ENCODE data around the gene ABL1. TPM values are rescaled to one million over a fixed set of nuclear protein-coding genes. Genes with fewer than 3 reads are reported as not detected.

ABL1 gene
- total RNA-seq, 6 experiments from 2014 or later = 56.0 to 63.5 (median 62.8) TPM

GRCh38 chr9:130921300-130921988 lies 86.4 kb downstream of the ABL1 start:
- H3K4me3 Mint-ChIP-seq = no peak overlapping the region
- DNase-seq = no peak
- no peaks in the 10 kb centered on the region; the same call in 1 of the 2 replicates for H3K4me1 Mint-ChIP-seq (ENCODE audit: low read depth)
- peaks cover 29% of the 10 kb centered on the region for H3K27me3 Mint-ChIP-seq (ENCODE audit: insufficient read depth)
- H3K36me3 Mint-ChIP-seq (ENCODE audit: low read depth) = no peaks in the 10 kb centered on the region
- H3K27ac Mint-ChIP-seq = no peak overlapping the region
- H3K9me3 Mint-ChIP-seq = no peaks in the 10 kb centered on the region
- no peak for TF ChIP-seq CTCF (IDR thresholded peaks at IDR 0.05)

GRCh38 chr9:130921989-130922892 lies 87.2 kb downstream of the ABL1 start:
- Mint-ChIP-seq H3K27ac (no peak overlapping the region), H3K36me3 (ENCODE audit: low read depth) (no peaks in the 10 kb centered on the region), H3K9me3 (no peaks in the 10 kb centered on the region), H3K4me3 (no peak overlapping the region), H3K27me3 (ENCODE audit: insufficient read depth) (peaks cover 27% of the 10 kb centered on the region), H3K4me1 (ENCODE audit: low read depth) (no peaks in the 10 kb centered on the region; the same call in none of the 2 replicates)
- TF ChIP-seq CTCF (IDR thresholded peaks at IDR 0.05) = no peak
- DNase-seq = no peak

DNA sequence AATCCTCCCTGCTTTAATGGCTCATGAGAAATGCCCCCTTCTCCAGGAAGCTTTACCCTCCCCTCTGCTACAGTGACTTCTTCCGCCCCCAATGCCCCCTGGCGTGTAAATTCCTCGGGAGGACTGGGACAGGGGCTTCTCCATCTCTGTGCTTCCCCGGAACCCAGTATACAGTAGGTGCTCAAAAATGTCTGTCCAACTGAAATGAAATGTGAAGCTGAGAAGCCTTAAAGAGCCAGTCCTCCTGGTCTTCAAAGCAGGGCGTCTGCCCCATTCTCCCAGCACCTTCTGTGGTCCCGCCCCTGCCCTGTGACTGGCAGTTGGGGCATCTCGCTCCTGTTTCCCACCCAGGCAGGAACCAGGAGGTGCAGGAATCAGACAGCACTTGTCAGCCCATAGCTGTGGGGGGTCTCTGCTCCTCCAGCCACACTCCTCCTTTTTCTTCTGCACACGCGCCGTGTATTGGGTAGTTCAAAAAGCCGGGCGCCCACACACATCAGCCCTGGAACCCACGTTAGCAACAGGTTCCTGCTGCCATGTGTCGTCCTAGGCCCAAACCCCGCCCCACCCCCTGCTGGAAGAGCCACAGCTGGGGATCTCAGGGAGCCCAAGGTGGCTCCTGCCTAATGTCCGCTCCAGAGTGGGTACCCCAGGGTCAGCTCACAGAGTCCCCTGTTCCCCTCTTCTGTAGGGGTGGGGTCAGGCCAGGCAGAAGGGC lies 88.0 kb downstream of the ABL1 start:
- H3K4me1 Mint-ChIP-seq (ENCODE audit: low read depth) = peaks cover 5% of the 10 kb centered on the region
- H3K27me3 Mint-ChIP-seq (ENCODE audit: insufficient read depth) = peaks cover 27% of the 10 kb centered on the region
- H3K4me3 Mint-ChIP-seq = no peak overlapping the region
- H3K27ac Mint-ChIP-seq = no peak overlapping the region
- H3K36me3 Mint-ChIP-seq (ENCODE audit: low read depth) = no peaks in the 10 kb centered on the region
- no peak for DNase-seq
- H3K9me3 Mint-ChIP-seq = no peaks in the 10 kb centered on the region
- TF ChIP-seq CTCF (IDR thresholded peaks at IDR 0.05) = no peak

DNA sequence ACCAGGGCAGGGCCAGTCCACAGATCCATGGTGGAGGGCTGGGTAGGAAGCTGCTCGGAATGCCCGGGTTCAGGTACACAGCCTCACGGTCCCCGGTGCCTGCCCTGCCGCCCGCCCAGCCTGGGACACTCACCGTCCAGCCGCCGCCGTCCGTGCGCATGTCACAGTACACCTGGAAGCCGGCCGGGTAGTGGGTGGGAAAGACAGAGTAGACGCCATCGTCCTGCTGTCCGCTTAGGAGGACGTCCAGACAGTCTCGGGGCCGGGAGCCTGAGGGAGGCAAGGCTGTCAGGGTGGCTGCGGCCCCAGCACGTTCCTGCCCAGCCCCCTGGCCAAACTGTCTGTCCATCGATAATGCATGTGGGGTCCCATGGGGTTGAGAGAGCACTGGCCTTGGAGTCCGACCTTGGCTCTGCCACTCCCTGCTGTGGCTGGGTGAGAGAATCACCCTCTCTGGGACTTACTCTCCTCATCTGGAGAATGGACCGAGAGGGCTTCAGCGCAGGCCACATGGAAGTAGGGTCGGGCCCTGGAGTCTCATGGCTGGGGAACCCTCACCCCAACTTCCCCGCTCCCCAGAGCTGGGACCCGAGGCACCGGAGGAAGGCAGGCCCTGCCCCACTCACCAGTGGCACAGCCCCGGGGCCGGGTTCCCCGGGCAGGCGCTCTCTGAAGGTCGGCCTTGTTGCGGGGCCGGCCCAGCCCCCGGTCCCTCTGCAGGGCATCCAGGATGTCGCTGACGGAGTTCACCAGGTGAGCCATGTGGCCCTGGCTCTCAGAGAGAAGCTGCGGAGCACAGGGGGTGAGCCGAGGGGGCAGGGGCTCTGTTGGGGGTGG lies 88.8 kb downstream of the ABL1 start:
- Mint-ChIP-seq H3K9me3 (no peaks in the 10 kb centered on the region), H3K4me1 (ENCODE audit: low read depth) (peaks cover 13% of the 10 kb centered on the region), H3K36me3 (ENCODE audit: low read depth) (no peaks in the 10 kb centered on the region), H3K27ac (no peak overlapping the region), H3K27me3 (ENCODE audit: insufficient read depth) (peaks cover 25% of the 10 kb centered on the region), H3K4me3 (no peak overlapping the region)
- no peak for DNase-seq
- no peak for TF ChIP-seq CTCF (IDR thresholded peaks at IDR 0.05)

DNA sequence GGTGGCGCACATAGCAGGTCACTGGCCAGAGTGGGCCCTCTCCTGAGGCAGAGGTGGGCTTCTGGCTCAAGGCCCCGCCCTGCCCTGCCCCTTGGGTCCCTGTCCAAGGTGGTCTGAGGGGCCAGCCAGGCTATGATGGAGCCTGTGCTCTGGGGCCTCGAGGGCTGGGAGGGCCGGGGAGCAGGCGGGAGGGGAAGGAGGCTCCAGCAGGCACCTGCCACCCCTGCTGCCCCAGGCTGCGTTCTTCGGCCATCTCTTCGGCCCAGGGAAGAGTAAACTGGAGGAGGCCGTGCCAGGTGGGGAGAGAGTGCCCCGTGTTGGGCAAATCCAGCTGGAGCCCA lies 89.4 kb downstream of the ABL1 start:
- no peak for DNase-seq
- Mint-ChIP-seq H3K4me1 (ENCODE audit: low read depth) (peaks cover 15% of the 10 kb centered on the region), H3K27ac (no peak overlapping the region), H3K9me3 (no peaks in the 10 kb centered on the region), H3K36me3 (ENCODE audit: low read depth) (no peaks in the 10 kb centered on the region), H3K4me3 (no peak overlapping the region), H3K27me3 (ENCODE audit: insufficient read depth) (peaks cover 21% of the 10 kb centered on the region)
- no peak for TF ChIP-seq CTCF (IDR thresholded peaks at IDR 0.05)
